Loucy (cell line): ENCODE results near the gene STIL.

ENCODE experiments used
- EZH2phosphoT487 ChIP-seq: fragments of 200-600 bp; IDR thresholded peaks from 2 replicates; pipeline ENCODE4 v1.6.1; 2018; ENCODE audit warnings: antibody characterized with exemption, mild to moderate bottlenecking, moderate library complexity, borderline replicate concordance
- TF ChIP-seq, protein P1 (sequence below): fragments of 200-600 bp; sonication (generic); conservative IDR thresholded peaks from 2 replicates; pipeline ENCODE4 v1.5.1; 2014; ENCODE audit warnings: mild to moderate bottlenecking, antibody characterized with exemption, low read length

DNA sequence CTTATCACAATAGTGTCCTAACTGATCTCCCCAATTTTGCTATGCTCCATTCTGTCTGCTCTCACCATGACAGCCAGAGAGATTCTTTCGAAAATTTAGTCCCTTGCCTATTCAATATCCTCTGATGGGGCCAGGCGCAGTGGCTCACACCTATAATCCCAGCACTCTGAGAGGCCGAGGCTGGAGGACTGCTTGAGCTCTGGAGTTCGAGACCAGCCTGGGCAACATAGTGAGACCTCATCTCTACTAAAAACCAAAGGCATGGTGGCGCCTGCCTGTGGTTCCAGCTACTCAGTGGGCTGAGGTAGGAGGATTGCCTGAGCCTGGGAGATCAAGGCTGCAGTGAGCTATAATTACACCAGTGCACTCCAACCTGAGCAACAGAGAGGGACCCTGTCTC lies 108.0 kb downstream of the STIL start:
- no peak for TF ChIP-seq EZH2phosphoT487
- TF ChIP-seq, protein P1, sequence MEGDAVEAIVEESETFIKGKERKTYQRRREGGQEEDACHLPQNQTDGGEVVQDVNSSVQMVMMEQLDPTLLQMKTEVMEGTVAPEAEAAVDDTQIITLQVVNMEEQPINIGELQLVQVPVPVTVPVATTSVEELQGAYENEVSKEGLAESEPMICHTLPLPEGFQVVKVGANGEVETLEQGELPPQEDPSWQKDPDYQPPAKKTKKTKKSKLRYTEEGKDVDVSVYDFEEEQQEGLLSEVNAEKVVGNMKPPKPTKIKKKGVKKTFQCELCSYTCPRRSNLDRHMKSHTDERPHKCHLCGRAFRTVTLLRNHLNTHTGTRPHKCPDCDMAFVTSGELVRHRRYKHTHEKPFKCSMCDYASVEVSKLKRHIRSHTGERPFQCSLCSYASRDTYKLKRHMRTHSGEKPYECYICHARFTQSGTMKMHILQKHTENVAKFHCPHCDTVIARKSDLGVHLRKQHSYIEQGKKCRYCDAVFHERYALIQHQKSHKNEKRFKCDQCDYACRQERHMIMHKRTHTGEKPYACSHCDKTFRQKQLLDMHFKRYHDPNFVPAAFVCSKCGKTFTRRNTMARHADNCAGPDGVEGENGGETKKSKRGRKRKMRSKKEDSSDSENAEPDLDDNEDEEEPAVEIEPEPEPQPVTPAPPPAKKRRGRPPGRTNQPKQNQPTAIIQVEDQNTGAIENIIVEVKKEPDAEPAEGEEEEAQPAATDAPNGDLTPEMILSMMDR: no peak
